PC-3 (cell line): ENCODE measurements around the gene RABL6.
"Not testable (repeated sequence)": the region's sequence is repeated elsewhere in the genome, so short reads cannot be mapped to it uniquely, and the experiment has no call there.

Source experiments
- EZH2 ChIP-seq: fragments of 300-600 bp; sonication (generic); IDR thresholded peaks from one replicate; pipeline ENCODE4 v1.6.1; 2017; ENCODE audit warnings: antibody characterized with exemption, mild to moderate bottlenecking, low read length; ENCODE audit not compliant: unreplicated experiment
- EZH2phosphoT487 ChIP-seq: fragments of 300-600 bp; sonication (generic); IDR thresholded peaks from 2 replicates; pipeline ENCODE4 v1.6.1; 2018; ENCODE audit warnings: mild to moderate bottlenecking, antibody characterized with exemption, low read length, borderline replicate concordance
- TF ChIP-seq, protein P1 (sequence below): fragments of 300-600 bp; sonication (generic); conservative IDR thresholded peaks from 2 replicates; pipeline ENCODE4 v1.5.1; 2017; ENCODE audit warnings: antibody characterized with exemption, low read depth, mild to moderate bottlenecking, low read length

DNA sequence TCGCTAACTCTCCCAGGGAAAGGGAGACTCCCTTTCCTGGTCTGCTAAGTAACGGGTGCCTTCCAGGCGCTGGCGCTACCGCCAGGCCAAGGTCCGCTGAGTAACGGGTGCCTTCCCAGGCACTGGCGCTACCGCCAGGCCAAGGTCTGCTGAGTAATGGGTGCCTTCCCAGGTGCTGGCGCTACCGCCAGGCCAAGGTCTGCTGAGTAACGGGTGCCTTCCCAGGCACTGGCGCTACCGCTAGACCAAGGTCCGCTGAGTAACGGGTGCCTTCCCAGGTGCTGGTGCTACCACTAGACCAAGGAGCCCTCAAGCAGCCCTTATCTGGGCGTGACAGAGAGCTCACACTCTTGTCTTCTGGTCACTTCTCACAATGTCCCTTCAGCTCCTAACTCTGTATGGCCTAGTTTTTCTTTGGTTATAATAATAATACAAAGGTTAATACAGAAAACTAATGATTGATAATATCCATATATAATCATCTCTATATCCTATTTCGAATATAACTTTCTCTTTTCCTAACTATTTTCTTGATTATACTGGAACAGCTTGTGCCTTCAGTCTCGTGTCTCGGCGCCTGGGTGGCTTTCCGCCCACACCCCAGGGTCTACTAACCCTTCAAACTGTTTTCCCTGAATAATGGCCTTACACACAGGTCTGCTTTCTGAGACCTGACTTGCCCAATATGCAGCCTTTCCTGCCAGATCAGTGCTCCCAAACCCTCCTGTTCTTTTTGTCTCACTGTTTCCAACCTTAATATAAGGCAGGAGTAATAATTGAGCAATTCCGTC, 22.0 kb upstream of the RABL6 start:
- TF ChIP-seq, protein P1, sequence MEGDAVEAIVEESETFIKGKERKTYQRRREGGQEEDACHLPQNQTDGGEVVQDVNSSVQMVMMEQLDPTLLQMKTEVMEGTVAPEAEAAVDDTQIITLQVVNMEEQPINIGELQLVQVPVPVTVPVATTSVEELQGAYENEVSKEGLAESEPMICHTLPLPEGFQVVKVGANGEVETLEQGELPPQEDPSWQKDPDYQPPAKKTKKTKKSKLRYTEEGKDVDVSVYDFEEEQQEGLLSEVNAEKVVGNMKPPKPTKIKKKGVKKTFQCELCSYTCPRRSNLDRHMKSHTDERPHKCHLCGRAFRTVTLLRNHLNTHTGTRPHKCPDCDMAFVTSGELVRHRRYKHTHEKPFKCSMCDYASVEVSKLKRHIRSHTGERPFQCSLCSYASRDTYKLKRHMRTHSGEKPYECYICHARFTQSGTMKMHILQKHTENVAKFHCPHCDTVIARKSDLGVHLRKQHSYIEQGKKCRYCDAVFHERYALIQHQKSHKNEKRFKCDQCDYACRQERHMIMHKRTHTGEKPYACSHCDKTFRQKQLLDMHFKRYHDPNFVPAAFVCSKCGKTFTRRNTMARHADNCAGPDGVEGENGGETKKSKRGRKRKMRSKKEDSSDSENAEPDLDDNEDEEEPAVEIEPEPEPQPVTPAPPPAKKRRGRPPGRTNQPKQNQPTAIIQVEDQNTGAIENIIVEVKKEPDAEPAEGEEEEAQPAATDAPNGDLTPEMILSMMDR: not testable (repeated sequence)
- TF ChIP-seq EZH2phosphoT487, EZH2: not testable (repeated sequence)
